Esophagus muscularis mucosa (tissue), 3 donors: ENCODE measurements around the gene RBM17.

Source experiments
- EP300 ChIP-seq: sonication (generic); formaldehyde crosslinking; IDR thresholded peaks from one replicate; pipeline ENCODE4 v1.6.1; 2017; ENCODE audit warnings: antibody characterized with exemption
- TF ChIP-seq, protein P1 (sequence below), 3 experiments: fragments of 200-600 bp in 2 of 3; fragments of 450-650 bp in 1 of 3; sonication (generic) in 2 of 3; IDR thresholded peaks; one replicate each; pipeline ENCODE4 v1.5.1; 2017 to 2019; ENCODE audit warnings: antibody characterized with exemption in 3 of 3, mild to moderate bottlenecking in 2 of 3, moderate library complexity in 1 of 3

DNA sequence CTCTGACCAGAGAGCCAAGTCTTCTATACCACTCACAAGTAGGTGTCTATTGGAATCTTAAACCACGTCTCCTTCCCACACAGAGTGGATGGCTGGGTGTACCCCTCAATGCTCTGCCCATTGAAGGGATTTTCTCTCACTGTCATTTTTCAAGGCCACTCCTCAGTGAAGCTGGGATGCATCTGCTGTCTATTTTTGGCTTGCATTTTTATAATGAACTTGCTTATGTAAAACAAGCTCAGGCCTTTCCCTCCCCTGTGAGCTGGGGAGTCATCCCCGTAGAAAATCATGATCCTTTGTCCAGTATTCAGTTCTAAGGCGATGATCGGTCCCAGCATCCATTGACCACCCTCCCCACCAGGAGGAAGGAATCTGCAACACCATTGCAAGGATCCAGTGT is 9.8 kb upstream of the RBM17 start:
- TF ChIP-seq EP300: no peak
- TF ChIP-seq, protein P1, sequence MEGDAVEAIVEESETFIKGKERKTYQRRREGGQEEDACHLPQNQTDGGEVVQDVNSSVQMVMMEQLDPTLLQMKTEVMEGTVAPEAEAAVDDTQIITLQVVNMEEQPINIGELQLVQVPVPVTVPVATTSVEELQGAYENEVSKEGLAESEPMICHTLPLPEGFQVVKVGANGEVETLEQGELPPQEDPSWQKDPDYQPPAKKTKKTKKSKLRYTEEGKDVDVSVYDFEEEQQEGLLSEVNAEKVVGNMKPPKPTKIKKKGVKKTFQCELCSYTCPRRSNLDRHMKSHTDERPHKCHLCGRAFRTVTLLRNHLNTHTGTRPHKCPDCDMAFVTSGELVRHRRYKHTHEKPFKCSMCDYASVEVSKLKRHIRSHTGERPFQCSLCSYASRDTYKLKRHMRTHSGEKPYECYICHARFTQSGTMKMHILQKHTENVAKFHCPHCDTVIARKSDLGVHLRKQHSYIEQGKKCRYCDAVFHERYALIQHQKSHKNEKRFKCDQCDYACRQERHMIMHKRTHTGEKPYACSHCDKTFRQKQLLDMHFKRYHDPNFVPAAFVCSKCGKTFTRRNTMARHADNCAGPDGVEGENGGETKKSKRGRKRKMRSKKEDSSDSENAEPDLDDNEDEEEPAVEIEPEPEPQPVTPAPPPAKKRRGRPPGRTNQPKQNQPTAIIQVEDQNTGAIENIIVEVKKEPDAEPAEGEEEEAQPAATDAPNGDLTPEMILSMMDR (IDR thresholded peaks at IDR 0.05): no peak
